ENCODE data around the gene TKT.
"Not testable (repeated sequence)": the region's sequence is repeated elsewhere in the genome, so short reads cannot be mapped to it uniquely, and the experiment has no call there.

TKT gene

GRCh38 chr3:53274938-53275605, 19.2 kb upstream of the TKT start:
- H3K9me3 ChIP-seq (replicated peaks; ENCODE audit: low read length) = no peaks in the 10 kb centered on the region
- H3K4me1 ChIP-seq (ENCODE audit: control insufficient read depth, insufficient read depth, low read length) = peaks cover 8% of the 10 kb centered on the region
- no peaks in the 10 kb centered on the region for H3K27me3 ChIP-seq (ENCODE audit: control insufficient read depth, insufficient read depth, low read length)
- no peaks in the 10 kb centered on the region for H3K36me3 ChIP-seq (ENCODE audit: insufficient read depth, low read length)
- H3K9ac ChIP-seq (ENCODE audit: low read depth, low read length) = no peak overlapping the region
- H3K4me2 ChIP-seq (ENCODE audit: low read length) = no peak overlapping the region
- H3K4me3 ChIP-seq (ENCODE audit: low read length) = no peak overlapping the region

GRCh38 chr3:53273146-53273670, 17.4 kb upstream of the TKT start:
- Histone ChIP-seq H3K4me2 (ENCODE audit: low read length) (no peak overlapping the region), H3K9me3 (replicated peaks; ENCODE audit: low read length) (no peaks in the 10 kb centered on the region), H3K36me3 (ENCODE audit: insufficient read depth, low read length) (no peaks in the 10 kb centered on the region), H3K9ac (ENCODE audit: low read depth, low read length) (no peak overlapping the region), H3K27me3 (ENCODE audit: control insufficient read depth, insufficient read depth, low read length) (no peaks in the 10 kb centered on the region), H3K4me1 (ENCODE audit: control insufficient read depth, insufficient read depth, low read length) (peaks cover 18% of the 10 kb centered on the region), H3K4me3 (ENCODE audit: low read length) (no peak overlapping the region)

GRCh38 chr3:53269888-53270880, 14.4 kb upstream of the TKT start:
- H3K36me3 ChIP-seq (ENCODE audit: insufficient read depth, low read length) = no peaks in the 10 kb centered on the region
- H3K9ac ChIP-seq (ENCODE audit: low read depth, low read length) = peak overlapping the region; percentile 85
- H3K27me3 ChIP-seq (ENCODE audit: control insufficient read depth, insufficient read depth, low read length) = no peaks in the 10 kb centered on the region
- H3K4me2 ChIP-seq (ENCODE audit: low read length) = peak overlapping the region; percentile 53
- peak overlapping the region; percentile 21 for H3K4me3 ChIP-seq (ENCODE audit: low read length)
- peaks cover 18% of the 10 kb centered on the region for H3K4me1 ChIP-seq (ENCODE audit: control insufficient read depth, insufficient read depth, low read length)
- no peaks in the 10 kb centered on the region for H3K9me3 ChIP-seq (replicated peaks; ENCODE audit: low read length)

GRCh38 chr3:53269193-53269592, 13.4 kb upstream of the TKT start:
- H3K36me3 ChIP-seq (ENCODE audit: insufficient read depth, low read length) = not testable (repeated sequence)

GRCh38 chr3:53267766-53268165, 11.9 kb upstream of the TKT start:
- no peaks in the 10 kb centered on the region for H3K27me3 ChIP-seq (ENCODE audit: control insufficient read depth, insufficient read depth, low read length)
- peaks cover 18% of the 10 kb centered on the region for H3K4me1 ChIP-seq (ENCODE audit: control insufficient read depth, insufficient read depth, low read length)
- H3K4me3 ChIP-seq (ENCODE audit: low read length) = no peak overlapping the region
- H3K9ac ChIP-seq (ENCODE audit: low read depth, low read length) = no peak overlapping the region
- no peaks in the 10 kb centered on the region for H3K36me3 ChIP-seq (ENCODE audit: insufficient read depth, low read length)
- no peak overlapping the region for H3K4me2 ChIP-seq (ENCODE audit: low read length)
- H3K9me3 ChIP-seq (replicated peaks; ENCODE audit: low read length) = no peaks in the 10 kb centered on the region

More at GRCh38 chr3:53269193-53269592, 13.4 kb upstream of the TKT start:
- Histone ChIP-seq H3K9ac (ENCODE audit: low read depth, low read length) (peak overlapping the region; percentile 85), H3K4me1 (ENCODE audit: control insufficient read depth, insufficient read depth, low read length) (peaks cover 18% of the 10 kb centered on the region)
- H3K4me2 ChIP-seq (ENCODE audit: low read length); H3K9me3 ChIP-seq (replicated peaks; ENCODE audit: low read length); H3K4me3 ChIP-seq (ENCODE audit: low read length); H3K27me3 ChIP-seq (ENCODE audit: control insufficient read depth, insufficient read depth, low read length): not testable (repeated sequence)

- Histone ChIP-seq H3K36me3 (ENCODE audit: insufficient read depth, low read length) (no peaks in the 10 kb centered on the region), H3K4me2 (ENCODE audit: low read length) (no peak overlapping the region), H3K4me1 (ENCODE audit: control insufficient read depth, insufficient read depth, low read length) (peaks cover 11% of the 10 kb centered on the region), H3K9ac (ENCODE audit: low read depth, low read length) (no peak overlapping the region), H3K9me3 (replicated peaks; ENCODE audit: low read length) (no peaks in the 10 kb centered on the region), H3K27me3 (ENCODE audit: control insufficient read depth, insufficient read depth, low read length) (no peaks in the 10 kb centered on the region), H3K4me3 (ENCODE audit: low read length) (no peak overlapping the region)
Measured at GRCh38 chr3:53264718-53265117, 8.9 kb upstream of the TKT start.

- Histone ChIP-seq H3K9me3 (replicated peaks; ENCODE audit: low read length) (no peaks in the 10 kb centered on the region), H3K27me3 (ENCODE audit: control insufficient read depth, insufficient read depth, low read length) (no peaks in the 10 kb centered on the region), H3K36me3 (ENCODE audit: insufficient read depth, low read length) (no peaks in the 10 kb centered on the region), H3K9ac (ENCODE audit: low read depth, low read length) (no peak overlapping the region), H3K4me2 (ENCODE audit: low read length) (no peak overlapping the region), H3K4me3 (ENCODE audit: low read length) (no peak overlapping the region), H3K4me1 (ENCODE audit: control insufficient read depth, insufficient read depth, low read length) (peaks cover 4% of the 10 kb centered on the region)
Measured at GRCh38 chr3:53263907-53264306, 8.1 kb upstream of the TKT start.

GRCh38 chr3:53261712-53262111, 5.9 kb upstream of the TKT start:
- Histone ChIP-seq H3K4me1 (ENCODE audit: control insufficient read depth, insufficient read depth, low read length) (peaks cover 4% of the 10 kb centered on the region), H3K4me3 (ENCODE audit: low read length) (no peak overlapping the region), H3K4me2 (ENCODE audit: low read length) (no peak overlapping the region), H3K9ac (ENCODE audit: low read depth, low read length) (no peak overlapping the region), H3K9me3 (replicated peaks; ENCODE audit: low read length) (no peaks in the 10 kb centered on the region), H3K36me3 (ENCODE audit: insufficient read depth, low read length) (no peaks in the 10 kb centered on the region), H3K27me3 (ENCODE audit: control insufficient read depth, insufficient read depth, low read length) (no peaks in the 10 kb centered on the region)

- Histone ChIP-seq H3K36me3 (ENCODE audit: insufficient read depth, low read length) (no peaks in the 10 kb centered on the region), H3K9me3 (replicated peaks; ENCODE audit: low read length) (no peaks in the 10 kb centered on the region), H3K4me2 (ENCODE audit: low read length) (no peak overlapping the region), H3K4me1 (ENCODE audit: control insufficient read depth, insufficient read depth, low read length) (peaks cover 4% of the 10 kb centered on the region), H3K4me3 (ENCODE audit: low read length) (no peak overlapping the region), H3K9ac (ENCODE audit: low read depth, low read length) (no peak overlapping the region), H3K27me3 (ENCODE audit: control insufficient read depth, insufficient read depth, low read length) (no peaks in the 10 kb centered on the region)
Measured at GRCh38 chr3:53260286-53260785, 4.5 kb upstream of the TKT start.

GRCh38 chr3:53259427-53260259, 3.8 kb upstream of the TKT start:
- Histone ChIP-seq H3K4me1 (ENCODE audit: control insufficient read depth, insufficient read depth, low read length) (peaks cover 4% of the 10 kb centered on the region), H3K9ac (ENCODE audit: low read depth, low read length) (no peak overlapping the region), H3K4me3 (ENCODE audit: low read length) (no peak overlapping the region), H3K4me2 (ENCODE audit: low read length) (no peak overlapping the region), H3K36me3 (ENCODE audit: insufficient read depth, low read length) (no peaks in the 10 kb centered on the region), H3K27me3 (ENCODE audit: control insufficient read depth, insufficient read depth, low read length) (no peaks in the 10 kb centered on the region), H3K9me3 (replicated peaks; ENCODE audit: low read length) (no peaks in the 10 kb centered on the region)
